SK-N-SH treated with all-trans-retinoic acid at 6 μM for 48 hours (cell line): Measurements from ENCODE around the gene GALNT6.

Source experiments
- ATAC-seq: fragments of 200-7000 bp; cut with Tn5 transposase; 3 replicates; pipeline ENCODE4 v1.9.1; 2020; ENCODE audit warnings: mild to moderate bottlenecking, moderate library complexity
- ARNTL ChIP-seq: fragments of 450-650 bp; formaldehyde crosslinking; IDR thresholded peaks from 2 replicates; pipeline ENCODE4 v1.5.0; 2020; ENCODE audit warnings: low read depth, mild to moderate bottlenecking, moderate library complexity, borderline replicate concordance
- BACH2 ChIP-seq: fragments of 250-450 bp; sonication (Bioruptor Pico); IDR thresholded peaks from 2 replicates; pipeline ENCODE4 v1.9.0; 2021; ENCODE audit warnings: mild to moderate bottlenecking, borderline replicate concordance
- CSDC2 ChIP-seq: fragments of 250-450 bp; sonication (Bioruptor Pico); IDR thresholded peaks from 2 replicates; pipeline ENCODE4 v1.5.0; 2020; ENCODE audit warnings: mild to moderate bottlenecking, moderate library complexity
- ESRRG ChIP-seq: fragments of 250-450 bp; sonication (Bioruptor Pico); IDR thresholded peaks from 2 replicates; pipeline ENCODE4 v1.6.1; 2021; ENCODE audit warnings: mild to moderate bottlenecking
- GLIS3 ChIP-seq: fragments of 250-450 bp; sonication (Bioruptor Pico); IDR thresholded peaks from 2 replicates; pipeline ENCODE4 v1.5.0; 2020; ENCODE audit warnings: mild to moderate bottlenecking, moderate library complexity
- ISL1 ChIP-seq: fragments of 250-450 bp; sonication (Bioruptor Pico); IDR thresholded peaks from 2 replicates; pipeline ENCODE4 v2.1.2; 2022; ENCODE audit warnings: mild to moderate bottlenecking, moderate library complexity
- OSR1 ChIP-seq: fragments of 250-450 bp; sonication (Bioruptor Pico); IDR thresholded peaks from 2 replicates; pipeline ENCODE4 v1.8.0; 2022; ENCODE audit warnings: moderate library complexity, mild to moderate bottlenecking, inconsistent platforms
- PPARA ChIP-seq: fragments of 250-450 bp; sonication (Bioruptor Pico); IDR thresholded peaks from 2 replicates; pipeline ENCODE4 v1.5.0; 2020; ENCODE audit warnings: mild to moderate bottlenecking, borderline replicate concordance
- RARB ChIP-seq: fragments of 250-450 bp; sonication (Bioruptor Pico); IDR thresholded peaks from 2 replicates; pipeline ENCODE4 v1.8.0; 2021; ENCODE audit warnings: mild to moderate bottlenecking, moderate library complexity
- SNAI2 ChIP-seq: fragments of 250-450 bp; sonication (Bioruptor Pico); IDR thresholded peaks from 2 replicates; pipeline ENCODE4 v1.5.0; 2020; ENCODE audit warnings: mild to moderate bottlenecking, moderate library complexity
- TCF4 ChIP-seq: fragments of 250-450 bp; sonication (Bioruptor Pico); IDR thresholded peaks from 2 replicates; pipeline ENCODE4 v1.8.0; 2021; ENCODE audit warnings: mild to moderate bottlenecking, moderate library complexity, borderline replicate concordance
- TOX ChIP-seq: fragments of 250-450 bp; sonication (Bioruptor Pico); IDR thresholded peaks from 2 replicates; pipeline ENCODE4 v1.8.0; 2021; ENCODE audit warnings: mild to moderate bottlenecking, moderate library complexity, borderline replicate concordance
- ZC3H10 ChIP-seq: fragments of 250-450 bp; sonication (Bioruptor Pico); IDR thresholded peaks from 2 replicates; pipeline ENCODE4 v1.5.1; 2021; ENCODE audit warnings: mild to moderate bottlenecking, moderate library complexity
- ZFP3 ChIP-seq: fragments of 250-450 bp; sonication (Bioruptor Pico); IDR thresholded peaks from 2 replicates; pipeline ENCODE4 v1.5.0; 2020; ENCODE audit warnings: mild to moderate bottlenecking, moderate library complexity
- ZFP30 ChIP-seq: fragments of 450-650 bp; formaldehyde crosslinking; IDR thresholded peaks from 2 replicates; pipeline ENCODE4 v1.5.0; 2022; ENCODE audit warnings: mild to moderate bottlenecking, moderate library complexity
- ZNF565 ChIP-seq: fragments of 450-650 bp; formaldehyde crosslinking; conservative IDR thresholded peaks from 2 replicates; pipeline ENCODE4 v1.5.0; 2020; ENCODE audit warnings: low read depth, mild to moderate bottlenecking, moderate library complexity
- ZNF8 ChIP-seq: fragments of 450-650 bp; formaldehyde crosslinking; IDR thresholded peaks from 2 replicates; pipeline ENCODE4 v1.5.0; 2020; ENCODE audit warnings: mild to moderate bottlenecking, moderate library complexity
- TF ChIP-seq, protein P1 (sequence below): fragments of 250-450 bp; sonication (Bioruptor Pico); IDR thresholded peaks from 2 replicates; pipeline ENCODE4 v1.5.1; 2021; ENCODE audit warnings: mild to moderate bottlenecking, moderate library complexity
- TF ChIP-seq, protein P2 (sequence below): fragments of 250-450 bp; sonication (Bioruptor Pico); IDR thresholded peaks from 2 replicates; pipeline ENCODE4 v1.8.0; 2021; ENCODE audit warnings: low read depth, mild to moderate bottlenecking, moderate library complexity, borderline replicate concordance
- TF ChIP-seq, protein P3 (sequence below): fragments of 250-450 bp; sonication (Bioruptor Pico); IDR thresholded peaks from 2 replicates; pipeline ENCODE4 v1.5.0; 2020; ENCODE audit warnings: mild to moderate bottlenecking, moderate library complexity
- TF ChIP-seq, protein P4 (sequence below): fragments of 250-450 bp; sonication (Bioruptor Pico); IDR thresholded peaks from 2 replicates; pipeline ENCODE4 v1.5.1; 2020; ENCODE audit warnings: low read depth, mild to moderate bottlenecking, moderate library complexity

The GALNT6 gene

DNA sequence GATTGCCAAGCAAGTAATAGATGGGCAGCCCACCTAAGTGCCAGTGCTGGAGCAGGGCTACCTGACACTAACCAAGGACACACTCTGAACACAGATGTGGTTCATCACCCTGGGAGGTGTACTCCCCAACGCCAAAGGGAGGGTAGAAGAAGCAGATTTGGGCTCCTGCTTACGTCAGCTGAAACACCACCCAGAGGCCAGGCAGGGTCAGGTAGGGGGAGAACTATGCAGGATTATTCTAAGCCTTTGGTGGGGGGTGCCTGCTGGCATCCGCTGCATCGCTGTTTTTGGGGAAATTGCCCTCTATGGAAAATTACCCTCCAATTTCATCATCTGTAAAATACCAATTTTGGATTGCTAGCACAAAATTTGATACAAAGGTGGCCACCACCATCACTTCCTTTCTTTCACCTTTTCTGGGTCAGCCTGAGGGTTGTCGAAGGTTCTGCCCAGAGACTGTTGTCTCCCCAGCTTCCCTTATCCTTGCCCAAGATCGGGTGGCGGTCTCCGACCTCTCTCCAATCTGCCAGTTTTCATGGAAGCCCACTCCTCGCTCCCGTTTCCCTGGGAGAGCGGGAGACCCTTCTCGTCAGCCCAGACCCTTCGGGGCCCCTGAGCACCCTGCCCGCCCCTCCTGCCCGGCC, 67.8 kb downstream of the GALNT6 start:
- no peak for ATAC-seq
- TF ChIP-seq, protein P1, sequence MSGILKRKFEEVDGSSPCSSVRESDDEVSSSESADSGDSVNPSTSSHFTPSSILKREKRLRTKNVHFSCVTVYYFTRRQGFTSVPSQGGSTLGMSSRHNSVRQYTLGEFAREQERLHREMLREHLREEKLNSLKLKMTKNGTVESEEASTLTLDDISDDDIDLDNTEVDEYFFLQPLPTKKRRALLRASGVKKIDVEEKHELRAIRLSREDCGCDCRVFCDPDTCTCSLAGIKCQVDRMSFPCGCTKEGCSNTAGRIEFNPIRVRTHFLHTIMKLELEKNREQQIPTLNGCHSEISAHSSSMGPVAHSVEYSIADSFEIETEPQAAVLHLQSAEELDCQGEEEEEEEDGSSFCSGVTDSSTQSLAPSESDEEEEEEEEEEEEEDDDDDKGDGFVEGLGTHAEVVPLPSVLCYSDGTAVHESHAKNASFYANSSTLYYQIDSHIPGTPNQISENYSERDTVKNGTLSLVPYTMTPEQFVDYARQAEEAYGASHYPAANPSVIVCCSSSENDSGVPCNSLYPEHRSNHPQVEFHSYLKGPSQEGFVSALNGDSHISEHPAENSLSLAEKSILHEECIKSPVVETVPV (CRISPR knock-in tag): no peak
- TF ChIP-seq ISL1 (CRISPR knock-in tag) (no peak), CSDC2 (CRISPR knock-in tag) (no peak), ESRRG (no peak), GLIS3 (no peak), TOX (CRISPR knock-in tag) (no peak), ZFP30 (CRISPR knock-in tag) (no peak), ZC3H10 (CRISPR knock-in tag) (no peak), ZFP3 (CRISPR knock-in tag) (no peak), OSR1 (CRISPR knock-in tag) (no peak), ARNTL (CRISPR knock-in tag) (no peak), SNAI2 (CRISPR knock-in tag) (no peak), TCF4 (CRISPR knock-in tag) (no peak), PPARA (no peak), ZNF565 (no peak)
- TF ChIP-seq, protein P2, sequence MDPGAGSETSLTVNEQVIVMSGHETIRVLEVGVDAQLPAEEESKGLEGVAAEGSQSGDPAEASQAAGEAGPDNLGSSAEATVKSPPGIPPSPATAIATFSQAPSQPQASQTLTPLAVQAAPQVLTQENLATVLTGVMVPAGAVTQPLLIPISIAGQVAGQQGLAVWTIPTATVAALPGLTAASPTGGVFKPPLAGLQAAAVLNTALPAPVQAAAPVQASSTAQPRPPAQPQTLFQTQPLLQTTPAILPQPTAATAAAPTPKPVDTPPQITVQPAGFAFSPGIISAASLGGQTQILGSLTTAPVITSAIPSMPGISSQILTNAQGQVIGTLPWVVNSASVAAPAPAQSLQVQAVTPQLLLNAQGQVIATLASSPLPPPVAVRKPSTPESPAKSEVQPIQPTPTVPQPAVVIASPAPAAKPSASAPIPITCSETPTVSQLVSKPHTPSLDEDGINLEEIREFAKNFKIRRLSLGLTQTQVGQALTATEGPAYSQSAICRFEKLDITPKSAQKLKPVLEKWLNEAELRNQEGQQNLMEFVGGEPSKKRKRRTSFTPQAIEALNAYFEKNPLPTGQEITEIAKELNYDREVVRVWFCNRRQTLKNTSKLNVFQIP (CRISPR knock-in tag): no peak
- TF ChIP-seq, protein P3, sequence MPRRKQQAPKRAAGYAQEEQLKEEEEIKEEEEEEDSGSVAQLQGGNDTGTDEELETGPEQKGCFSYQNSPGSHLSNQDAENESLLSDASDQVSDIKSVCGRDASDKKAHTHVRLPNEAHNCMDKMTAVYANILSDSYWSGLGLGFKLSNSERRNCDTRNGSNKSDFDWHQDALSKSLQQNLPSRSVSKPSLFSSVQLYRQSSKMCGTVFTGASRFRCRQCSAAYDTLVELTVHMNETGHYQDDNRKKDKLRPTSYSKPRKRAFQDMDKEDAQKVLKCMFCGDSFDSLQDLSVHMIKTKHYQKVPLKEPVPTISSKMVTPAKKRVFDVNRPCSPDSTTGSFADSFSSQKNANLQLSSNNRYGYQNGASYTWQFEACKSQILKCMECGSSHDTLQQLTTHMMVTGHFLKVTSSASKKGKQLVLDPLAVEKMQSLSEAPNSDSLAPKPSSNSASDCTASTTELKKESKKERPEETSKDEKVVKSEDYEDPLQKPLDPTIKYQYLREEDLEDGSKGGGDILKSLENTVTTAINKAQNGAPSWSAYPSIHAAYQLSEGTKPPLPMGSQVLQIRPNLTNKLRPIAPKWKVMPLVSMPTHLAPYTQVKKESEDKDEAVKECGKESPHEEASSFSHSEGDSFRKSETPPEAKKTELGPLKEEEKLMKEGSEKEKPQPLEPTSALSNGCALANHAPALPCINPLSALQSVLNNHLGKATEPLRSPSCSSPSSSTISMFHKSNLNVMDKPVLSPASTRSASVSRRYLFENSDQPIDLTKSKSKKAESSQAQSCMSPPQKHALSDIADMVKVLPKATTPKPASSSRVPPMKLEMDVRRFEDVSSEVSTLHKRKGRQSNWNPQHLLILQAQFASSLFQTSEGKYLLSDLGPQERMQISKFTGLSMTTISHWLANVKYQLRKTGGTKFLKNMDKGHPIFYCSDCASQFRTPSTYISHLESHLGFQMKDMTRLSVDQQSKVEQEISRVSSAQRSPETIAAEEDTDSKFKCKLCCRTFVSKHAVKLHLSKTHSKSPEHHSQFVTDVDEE (CRISPR knock-in tag): no peak

DNA sequence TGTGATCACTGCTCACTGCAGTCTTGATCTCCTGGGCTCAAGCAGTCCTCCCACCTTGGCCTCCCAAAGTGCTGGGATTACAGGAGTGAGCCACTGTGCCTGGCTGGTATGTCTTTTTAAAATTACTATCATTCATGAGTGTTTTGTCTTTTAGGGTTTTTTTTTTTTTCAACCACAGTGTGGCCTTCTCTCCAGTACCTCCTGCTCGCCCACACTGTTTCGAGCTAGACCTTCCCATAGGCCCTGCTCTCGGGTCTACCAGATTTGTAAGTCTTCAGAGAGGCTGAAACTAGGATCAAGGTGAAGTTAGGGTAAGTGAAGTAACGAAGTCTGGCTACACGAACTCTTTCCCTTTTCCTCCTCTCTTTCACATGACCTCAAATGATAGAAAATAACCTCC, 68.8 kb downstream of the GALNT6 start:
- no peak for ATAC-seq
- no peak for TF ChIP-seq SNAI2 (CRISPR knock-in tag)
- no peak for TF ChIP-seq ZNF8 (CRISPR knock-in tag)
- TF ChIP-seq, protein P1 (CRISPR knock-in tag): no peak
- no peak for TF ChIP-seq TOX (CRISPR knock-in tag)
- no peak for TF ChIP-seq GLIS3
- TF ChIP-seq, protein P2 (CRISPR knock-in tag): no peak
- TF ChIP-seq ESRRG: no peak
- TF ChIP-seq ZFP3 (CRISPR knock-in tag): no peak
- no peak for TF ChIP-seq PPARA
- TF ChIP-seq RARB: no peak
- TF ChIP-seq BACH2 (CRISPR knock-in tag): no peak
- no peak for TF ChIP-seq TCF4 (CRISPR knock-in tag)
- no peak for TF ChIP-seq ZC3H10 (CRISPR knock-in tag)
- no peak for TF ChIP-seq ZNF565
- TF ChIP-seq OSR1 (CRISPR knock-in tag): no peak
- TF ChIP-seq, protein P3 (CRISPR knock-in tag): no peak
- TF ChIP-seq CSDC2 (CRISPR knock-in tag): no peak
- TF ChIP-seq, protein P4, sequence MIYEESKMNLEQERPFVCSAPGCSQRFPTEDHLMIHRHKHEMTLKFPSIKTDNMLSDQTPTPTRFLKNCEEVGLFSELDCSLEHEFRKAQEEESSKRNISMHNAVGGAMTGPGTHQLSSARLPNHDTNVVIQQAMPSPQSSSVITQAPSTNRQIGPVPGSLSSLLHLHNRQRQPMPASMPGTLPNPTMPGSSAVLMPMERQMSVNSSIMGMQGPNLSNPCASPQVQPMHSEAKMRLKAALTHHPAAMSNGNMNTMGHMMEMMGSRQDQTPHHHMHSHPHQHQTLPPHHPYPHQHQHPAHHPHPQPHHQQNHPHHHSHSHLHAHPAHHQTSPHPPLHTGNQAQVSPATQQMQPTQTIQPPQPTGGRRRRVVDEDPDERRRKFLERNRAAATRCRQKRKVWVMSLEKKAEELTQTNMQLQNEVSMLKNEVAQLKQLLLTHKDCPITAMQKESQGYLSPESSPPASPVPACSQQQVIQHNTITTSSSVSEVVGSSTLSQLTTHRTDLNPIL: no peak
